ENCODE results near the gene GYG2.

The GYG2 gene

GRCh38 chrX:2819345-2820135, 9.2 kb upstream of the GYG2 start:
- no peak for DNase-seq

GRCh38 chrX:2820136-2820771, 8.5 kb upstream of the GYG2 start:
- no peak for DNase-seq

GRCh38 chrX:2823795-2824386, 4.8 kb upstream of the GYG2 start:
- no peak for DNase-seq

GRCh38 chrX:2824886-2825285, 3.8 kb upstream of the GYG2 start:
- no peak for DNase-seq

- DNase-seq = no peak
Observed at GRCh38 chrX:2828959-2829411, 255 bp downstream of the GYG2 start.

- DNase-seq = no peak
Observed at GRCh38 chrX:2829469-2830246, 928 bp downstream of the GYG2 start.

GRCh38 chrX:2831471-2832228, 2.9 kb downstream of the GYG2 start:
- no peak for DNase-seq

- no peak for DNase-seq
Observed at GRCh38 chrX:2837961-2838360, 9.2 kb downstream of the GYG2 start.

- no peak for DNase-seq
Observed at GRCh38 chrX:2840961-2841360, 12.2 kb downstream of the GYG2 start.

GRCh38 chrX:2841537-2841936, 12.8 kb downstream of the GYG2 start:
- no peak for DNase-seq

- no peak for DNase-seq
Observed at GRCh38 chrX:2846992-2847391, 18.3 kb downstream of the GYG2 start.

- no peak for DNase-seq
Observed at GRCh38 chrX:2848871-2849301, 20.2 kb downstream of the GYG2 start.

GRCh38 chrX:2854918-2855317, 26.2 kb downstream of the GYG2 start:
- no peak for DNase-seq

- DNase-seq = no peak
Observed at GRCh38 chrX:2855761-2856160, 27.0 kb downstream of the GYG2 start.

GRCh38 chrX:2857566-2857965, 28.8 kb downstream of the GYG2 start:
- DNase-seq = no peak

GRCh38 chrX:2859197-2859797, 30.6 kb downstream of the GYG2 start:
- DNase-seq = no peak

GRCh38 chrX:2862404-2862803, 33.7 kb downstream of the GYG2 start:
- DNase-seq = no peak

- no peak for DNase-seq
Observed at GRCh38 chrX:2863646-2864045, 34.9 kb downstream of the GYG2 start.

- no peak for DNase-seq
Observed at GRCh38 chrX:2867206-2867605, 38.5 kb downstream of the GYG2 start.

- DNase-seq = no peak
Observed at GRCh38 chrX:2870650-2871049, 41.9 kb downstream of the GYG2 start.

GRCh38 chrX:2871831-2872230, 43.1 kb downstream of the GYG2 start:
- DNase-seq = no peak

GRCh38 chrX:2872671-2873277, 44.0 kb downstream of the GYG2 start:
- DNase-seq = no peak

Measured in DMS79 (cell line).